Esophagus squamous epithelium (tissue), 5 donors: ENCODE data around the gene RFX1. TPM values are rescaled to one million over a fixed set of nuclear protein-coding genes. Genes with fewer than 3 reads are reported as not detected.

Experiments used
- DNase-seq: peaks from one replicate; lab custom pipeline; 2025; lab: John Stamatoyannopoulos, UW
- H3K27ac ChIP-seq, 4 donors: fragments of 200-600 bp; sonication (generic); one replicate each; pipeline ENCODE4 v1.5.1; 2016 to 2019; ENCODE audit warnings: mild to moderate bottlenecking in 1 of 4
- H3K27me3 ChIP-seq, 4 donors: fragments of 200-600 bp; sonication (generic); 1 replicate in 3 of 4; 2 replicates in 1 of 4; pipeline versions ENCODE4 v1.5.1 to v1.6.0; 2017 to 2021; ENCODE audit warnings: antibody characterized with exemption in 1 of 4
- H3K36me3 ChIP-seq, 3 donors: fragments of 200-600 bp; sonication (generic); one replicate each; pipeline ENCODE4 v1.5.1; 2016 to 2019
- H3K4me1 ChIP-seq, 3 donors: fragments of 200-600 bp; sonication (generic); one replicate each; pipeline ENCODE4 v1.5.1; 2017 to 2019
- H3K4me3 ChIP-seq, 4 donors: fragments of 200-600 bp; sonication (generic); 1 replicate in 3 of 4; 2 replicates in 1 of 4; pipeline ENCODE4 v1.5.1; 2016 to 2019; ENCODE audit warnings: mild to moderate bottlenecking in 2 of 4, moderate library complexity in 1 of 4
- H3K9me3 ChIP-seq, 3 donors: fragments of 200-600 bp; sonication (generic); one replicate each; pipeline ENCODE4 v1.5.1; 2016 to 2019
- CTCF ChIP-seq, 6 experiments: fragments of 450-650 bp in 4 of 6; fragments of 200-600 bp in 2 of 6; sonication (generic) in 2 of 6; IDR thresholded peaks; one replicate each; pipeline ENCODE4 v1.5.1; 2016 to 2019; ENCODE audit warnings: antibody characterized with exemption in 6 of 6, mild to moderate bottlenecking in 4 of 6, moderate library complexity in 4 of 6
- POLR2A ChIP-seq, 4 donors: fragments of 450-650 bp; IDR thresholded peaks; one replicate each; pipeline ENCODE4 v1.6.1; 2017; ENCODE audit warnings: antibody characterized with exemption in 4 of 4, mild to moderate bottlenecking in 4 of 4, moderate library complexity in 3 of 4
- WGBS, 2 donors: methylation state at CpG; one replicate each; pipeline ENCODE4 v1.1.5; 2018; 5-methylcytosine and 5-hydroxymethylcytosine counted together
- intact Hi-C: fragments of 100-400 bp; cut with DNase I; formaldehyde crosslinking; loops from one replicate; pipeline ENCODE4 v1.15.0; 2022
- total RNA-seq, 4 donors: library from RNA; depleted of rRNA; stranded (reverse); fragments of >200 nt; gene quantifications; one replicate each; pipeline ENCODE4 v1.1.0, GENCODE V29; 2016
- donor health status: DM: yes; HTN: yes; CAD: no.

RFX1 gene
- total RNA-seq, 4 donors from 2014 or later = 1.8 to 7.5 (median 3.9) TPM

- Histone ChIP-seq H3K9me3 (peaks cover 0 to 11% (median 6%) of the 10 kb centered on the region in 3 donors), H3K27me3 (no peaks in the 10 kb centered on the region), H3K36me3 (peaks cover 0 to 41% (median 0%) of the 10 kb centered on the region in 3 donors), H3K4me3 (no peak overlapping the region), H3K4me1 (peaks cover 20 to 57% (median 26%) of the 10 kb centered on the region in 3 donors), H3K27ac (peak overlapping the region in 2 of 4 donors; percentile 54 to 62)
- whole genome bisulfite sequencing, 2 donors = 95 to 98% methylated on average over 3 of the region's 3 CpGs
- intact Hi-C loops = no loop called here
- no peak for TF ChIP-seq CTCF (IDR thresholded peaks at IDR 0.05)
- TF ChIP-seq POLR2A (IDR thresholded peaks at IDR 0.05) = no peak
- DNase-seq = no peak
Observed at GRCh38 chr19:13999085-13999484, 7.0 kb downstream of the RFX1 start.

- TF ChIP-seq CTCF (IDR thresholded peaks at IDR 0.05) (no peak), POLR2A (IDR thresholded peaks at IDR 0.05) (no peak)
- H3K4me3 ChIP-seq = no peak overlapping the region
- no peaks in the 10 kb centered on the region for H3K27me3 ChIP-seq
- H3K27ac ChIP-seq = peak overlapping the region in 2 of 4 donors; percentile 54 to 62
- no peak for DNase-seq
- WGBS, 2 donors = 64% methylated on average over 1 of the region's 1 CpG; no CpG with 5 or more reads in 1 of the 2 donors
- intact Hi-C loops = no loop called here
- peaks cover 0 to 11% (median 6%) of the 10 kb centered on the region in 3 donors for H3K9me3 ChIP-seq
- H3K36me3 ChIP-seq = peaks cover 0 to 44% (median 0%) of the 10 kb centered on the region in 3 donors
- H3K4me1 ChIP-seq = peaks cover 13 to 50% (median 22%) of the 10 kb centered on the region in 3 donors
Observed at GRCh38 chr19:13998426-13998825, 7.7 kb downstream of the RFX1 start.

GRCh38 chr19:13997631-13997962 is 8.5 kb downstream of the RFX1 start:
- H3K27me3 ChIP-seq = no peaks in the 10 kb centered on the region
- H3K27ac ChIP-seq = no peak overlapping the region
- no peak for DNase-seq
- TF ChIP-seq CTCF (IDR thresholded peaks at IDR 0.05) (no peak), POLR2A (IDR thresholded peaks at IDR 0.05) (no peak)
- no peak overlapping the region for H3K4me3 ChIP-seq
- peaks cover 5 to 42% (median 14%) of the 10 kb centered on the region in 3 donors for H3K4me1 ChIP-seq
- peaks cover 0 to 52% (median 0%) of the 10 kb centered on the region in 3 donors for H3K36me3 ChIP-seq
- 96 to 100% methylated on average over 2 to 5 of the region's 6 CpGs for WGBS, 2 donors
- intact Hi-C loops = no loop called here
- peaks cover 0 to 11% (median 6%) of the 10 kb centered on the region in 3 donors for H3K9me3 ChIP-seq

GRCh38 chr19:13996928-13997630 is 9.0 kb downstream of the RFX1 start:
- H3K27ac ChIP-seq = no peak overlapping the region
- TF ChIP-seq POLR2A (IDR thresholded peaks at IDR 0.05) (no peak), CTCF (IDR thresholded peaks at IDR 0.05) (no peak)

More at GRCh38 chr19:13996928-13997630, 9.0 kb downstream of the RFX1 start:
- WGBS, 2 donors = 80 to 98% methylated on average over 12 to 18 of the region's 22 CpGs
- H3K36me3 ChIP-seq = peaks cover 0 to 58% (median 2%) of the 10 kb centered on the region in 3 donors
- no peak for DNase-seq
- peaks cover 0 to 11% (median 6%) of the 10 kb centered on the region in 3 donors for H3K9me3 ChIP-seq
- peaks cover 4 to 37% (median 8%) of the 10 kb centered on the region in 3 donors for H3K4me1 ChIP-seq
- H3K27me3 ChIP-seq = no peaks in the 10 kb centered on the region
- intact Hi-C loops = no loop called here
- no peak overlapping the region for H3K4me3 ChIP-seq
